NCI-H226 (cell line): ENCODE data around the gene ZNF575.
"Not testable (repeated sequence)": the region's sequence is repeated elsewhere in the genome, so short reads cannot be mapped to it uniquely, and the experiment has no call there.

Experiments
- DNase-seq: peaks from one replicate; pipeline ENCODE4 v3.0.0-alpha.2; 2015

The ZNF575 gene

GRCh38 chr19:43545276-43545675 is 12.3 kb downstream of the ZNF575 start:
- no peak for DNase-seq

- DNase-seq = no peak
Observed at GRCh38 chr19:43545981-43546380, 13.0 kb downstream of the ZNF575 start.

- no peak for DNase-seq
Observed at GRCh38 chr19:43546581-43546980, 13.6 kb downstream of the ZNF575 start.

- not testable (repeated sequence) for DNase-seq
Observed at GRCh38 chr19:43547926-43548325, 14.9 kb downstream of the ZNF575 start.

GRCh38 chr19:43548706-43549105 is 15.7 kb downstream of the ZNF575 start:
- DNase-seq = no peak

- no peak for DNase-seq
Observed at GRCh38 chr19:43551399-43552197, 18.6 kb downstream of the ZNF575 start.

- no peak for DNase-seq
Observed at GRCh38 chr19:43552198-43552450, 19.1 kb downstream of the ZNF575 start.

- DNase-seq = no peak
Observed at GRCh38 chr19:43552616-43553015, 19.6 kb downstream of the ZNF575 start.

GRCh38 chr19:43553656-43554055 is 20.7 kb downstream of the ZNF575 start:
- no peak for DNase-seq

- DNase-seq = no peak
Observed at GRCh38 chr19:43554317-43554895, 21.4 kb downstream of the ZNF575 start.

GRCh38 chr19:43555185-43555770 is 22.3 kb downstream of the ZNF575 start:
- DNase-seq = peak; percentile 36

- DNase-seq = peak; percentile 50
Observed at GRCh38 chr19:43560687-43561086, 27.7 kb downstream of the ZNF575 start.

GRCh38 chr19:43561139-43561970 is 28.4 kb downstream of the ZNF575 start:
- DNase-seq = no peak

- DNase-seq = no peak
Observed at GRCh38 chr19:43562226-43562697, 29.3 kb downstream of the ZNF575 start.

GRCh38 chr19:43562698-43563241 is 29.8 kb downstream of the ZNF575 start:
- peak; percentile 94 for DNase-seq

GRCh38 chr19:43563816-43564457 is 30.9 kb downstream of the ZNF575 start:
- no peak for DNase-seq

- no peak for DNase-seq
Observed at GRCh38 chr19:43564800-43565199, 31.8 kb downstream of the ZNF575 start.

GRCh38 chr19:43569657-43570056 is 36.7 kb downstream of the ZNF575 start:
- no peak for DNase-seq

GRCh38 chr19:43570174-43570791 is 37.3 kb downstream of the ZNF575 start:
- no peak for DNase-seq

GRCh38 chr19:43572171-43572588 is 39.2 kb downstream of the ZNF575 start:
- no peak for DNase-seq

- DNase-seq = no peak
Observed at GRCh38 chr19:43574424-43575155, 41.6 kb downstream of the ZNF575 start.
